Measurements from ENCODE around the gene NAA30.

The NAA30 gene

DNA sequence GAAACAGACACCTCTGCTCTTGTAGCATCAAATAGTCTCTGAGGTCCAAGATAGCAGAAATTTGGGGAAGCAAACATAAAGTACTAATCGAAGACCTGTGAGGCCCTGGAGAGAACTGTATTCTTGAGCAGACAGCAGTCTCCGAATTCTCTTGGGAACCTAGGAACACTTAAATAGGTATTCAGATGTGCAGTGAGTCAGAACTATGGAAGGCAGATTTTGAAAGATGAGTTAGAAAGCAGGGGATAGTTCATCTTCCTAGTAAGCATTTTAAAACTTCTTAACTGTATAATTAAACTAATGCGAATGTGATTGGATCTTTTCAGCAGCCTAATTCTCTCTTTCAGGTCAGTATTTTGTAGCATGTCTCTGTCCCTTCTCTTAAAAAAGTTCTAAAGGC is 30.6 kb downstream of the NAA30 start:
- TF ChIP-seq, protein P1, sequence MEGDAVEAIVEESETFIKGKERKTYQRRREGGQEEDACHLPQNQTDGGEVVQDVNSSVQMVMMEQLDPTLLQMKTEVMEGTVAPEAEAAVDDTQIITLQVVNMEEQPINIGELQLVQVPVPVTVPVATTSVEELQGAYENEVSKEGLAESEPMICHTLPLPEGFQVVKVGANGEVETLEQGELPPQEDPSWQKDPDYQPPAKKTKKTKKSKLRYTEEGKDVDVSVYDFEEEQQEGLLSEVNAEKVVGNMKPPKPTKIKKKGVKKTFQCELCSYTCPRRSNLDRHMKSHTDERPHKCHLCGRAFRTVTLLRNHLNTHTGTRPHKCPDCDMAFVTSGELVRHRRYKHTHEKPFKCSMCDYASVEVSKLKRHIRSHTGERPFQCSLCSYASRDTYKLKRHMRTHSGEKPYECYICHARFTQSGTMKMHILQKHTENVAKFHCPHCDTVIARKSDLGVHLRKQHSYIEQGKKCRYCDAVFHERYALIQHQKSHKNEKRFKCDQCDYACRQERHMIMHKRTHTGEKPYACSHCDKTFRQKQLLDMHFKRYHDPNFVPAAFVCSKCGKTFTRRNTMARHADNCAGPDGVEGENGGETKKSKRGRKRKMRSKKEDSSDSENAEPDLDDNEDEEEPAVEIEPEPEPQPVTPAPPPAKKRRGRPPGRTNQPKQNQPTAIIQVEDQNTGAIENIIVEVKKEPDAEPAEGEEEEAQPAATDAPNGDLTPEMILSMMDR (IDR thresholded peaks at IDR 0.05; ENCODE audit: low read depth, low read length) = no peak
- in situ Hi-C loops (cut with HindIII; ENCODE audit: low sequenced_read_pairs) = no loop called here
- no peak overlapping the region for H3K4me3 ChIP-seq (ENCODE audit: low read depth, low read length)
- DNase-seq (ENCODE audit: low read depth, low spot score) = no peak

DNA sequence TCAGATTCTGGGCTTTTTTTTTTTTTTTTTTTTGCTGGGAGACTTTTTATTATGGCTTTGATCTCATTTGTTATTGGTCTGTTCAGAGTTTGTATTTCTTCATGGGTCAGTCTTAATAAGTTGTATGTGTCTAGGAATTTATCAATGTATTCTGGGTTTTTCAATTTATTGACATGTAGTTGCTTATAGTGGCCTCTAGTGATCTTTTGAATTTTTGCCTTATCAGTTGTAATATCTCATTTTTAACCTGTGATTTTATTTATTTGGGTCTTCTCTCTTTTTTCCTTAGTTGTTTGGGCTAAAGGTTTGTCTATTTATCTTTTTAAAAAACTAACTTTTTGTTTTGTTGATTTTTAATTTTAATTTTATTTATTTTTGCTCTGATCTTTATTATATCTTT is 45.5 kb downstream of the NAA30 start:
- H3K4me3 ChIP-seq (ENCODE audit: low read depth, low read length) = no peak overlapping the region
- no peak for DNase-seq (ENCODE audit: low read depth, low spot score)
- TF ChIP-seq, protein P1 (IDR thresholded peaks at IDR 0.05; ENCODE audit: low read depth, low read length) = no peak
- in situ Hi-C loops (cut with HindIII; ENCODE audit: low sequenced_read_pairs) = no loop called here

DNA sequence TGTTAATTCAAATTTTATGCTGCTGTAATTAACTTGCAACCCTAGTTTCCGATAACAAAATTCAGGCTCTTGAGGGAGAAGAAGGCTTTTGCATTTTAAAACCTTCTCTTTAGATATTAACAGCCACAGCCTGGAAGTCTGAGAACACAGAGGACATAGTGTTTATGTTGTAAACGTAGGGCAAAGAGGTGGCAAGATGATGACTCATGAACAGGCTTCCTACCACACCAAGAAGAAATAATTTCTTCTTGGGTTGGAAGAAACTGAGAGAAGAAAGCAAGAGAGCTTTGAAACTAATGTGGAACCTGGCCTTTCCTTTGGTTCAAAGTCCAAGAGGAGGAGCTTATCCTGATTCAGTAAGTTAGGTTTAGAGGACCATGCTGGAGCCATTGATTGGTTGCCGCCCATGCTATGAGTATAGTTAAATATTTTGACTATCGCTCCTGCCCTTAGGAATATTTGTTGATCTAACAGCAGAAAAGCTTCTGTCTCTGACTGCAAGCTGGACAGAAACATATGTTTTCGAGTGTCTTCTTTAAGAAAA is 71.5 kb downstream of the NAA30 start:
- H3K4me3 ChIP-seq (ENCODE audit: low read depth, low read length) = no peak overlapping the region
- peak; percentile 15 for DNase-seq (ENCODE audit: low read depth, low spot score)
- in situ Hi-C loops (cut with HindIII; ENCODE audit: low sequenced_read_pairs) = no loop called here
- TF ChIP-seq, protein P1 (IDR thresholded peaks at IDR 0.05; ENCODE audit: low read depth, low read length) = no peak

GRCh38 chr14:57462551-57462950 is 72.2 kb downstream of the NAA30 start:
- no peak for DNase-seq (ENCODE audit: low read depth, low spot score)
- TF ChIP-seq, protein P1 (IDR thresholded peaks at IDR 0.05; ENCODE audit: low read depth, low read length) = no peak
- no peak overlapping the region for H3K4me3 ChIP-seq (ENCODE audit: low read depth, low read length)
- in situ Hi-C loops (cut with HindIII; ENCODE audit: low sequenced_read_pairs) = no loop called here

GRCh38 chr14:57464008-57464730 is 73.8 kb downstream of the NAA30 start:
- TF ChIP-seq, protein P1 (IDR thresholded peaks at IDR 0.05; ENCODE audit: low read depth, low read length) = no peak
- peak; percentile 37 for DNase-seq (ENCODE audit: low read depth, low spot score)
- no peak overlapping the region for H3K4me3 ChIP-seq (ENCODE audit: low read depth, low read length)
- in situ Hi-C loops (cut with HindIII; ENCODE audit: low sequenced_read_pairs) = no loop called here
